Stimulated activated CD8-positive, alpha-beta memory T cell treated with anti-CD3 and anti-CD28 coated beads, Interleukin-15, amount 100 ng/mL, for 24 hours (primary cell): ENCODE measurements around the gene PTPN21.

Experiments
- DNase-seq: peaks from one replicate; pipeline ENCODE4 v3.0.0-alpha.2; 2020; ENCODE audit warnings: low read depth

PTPN21 gene

GRCh38 chr14:88468406-88468805, 86.4 kb downstream of the PTPN21 start:
- DNase-seq, result no peak

GRCh38 chr14:88463318-88463717, 91.5 kb downstream of the PTPN21 start:
- DNase-seq, result no peak

- no peak for DNase-seq
Measured at GRCh38 chr14:88454886-88455285, 99.9 kb downstream of the PTPN21 start.

GRCh38 chr14:88452231-88452630, 102.6 kb downstream of the PTPN21 start:
- no peak for DNase-seq

GRCh38 chr14:88439088-88439487, 115.7 kb downstream of the PTPN21 start:
- DNase-seq, result no peak

- no peak for DNase-seq
Measured at GRCh38 chr14:88437658-88438057, 117.1 kb downstream of the PTPN21 start.

GRCh38 chr14:88430976-88431375, 123.8 kb downstream of the PTPN21 start:
- DNase-seq, result no peak

GRCh38 chr14:88426271-88426670, 128.5 kb downstream of the PTPN21 start:
- DNase-seq, result no peak

- no peak for DNase-seq
Measured at GRCh38 chr14:88424573-88424972, 130.2 kb downstream of the PTPN21 start.

- DNase-seq, result no peak
Measured at GRCh38 chr14:88422919-88423650, 131.7 kb downstream of the PTPN21 start.

- DNase-seq, result no peak
Measured at GRCh38 chr14:88422047-88422446, 132.8 kb downstream of the PTPN21 start.

- no peak for DNase-seq
Measured at GRCh38 chr14:88421286-88421685, 133.5 kb downstream of the PTPN21 start.

GRCh38 chr14:88420187-88420586, 134.6 kb downstream of the PTPN21 start:
- DNase-seq, result no peak

- DNase-seq, result no peak
Measured at GRCh38 chr14:88417594-88417993, 137.2 kb downstream of the PTPN21 start.
